HL-60 (cell line): ENCODE measurements around the gene GAB2.

Source experiments
- DNase-seq, 2 experiments: peaks; one replicate each; pipeline ENCODE4 v3.0.0-alpha.2; 2010 to 2020; ENCODE audit warnings: low read depth in 1 of 2, low spot score in 1 of 2
- H3K27ac ChIP-seq: fragments of 250-450 bp; sonication (Bioruptor Pico); replicated peaks from 2 replicates; pipeline ENCODE4 v1.5.1; 2020; ENCODE audit warnings: mild to moderate bottlenecking, moderate library complexity
- H3K27me3 ChIP-seq: fragments of 250-450 bp; sonication (Bioruptor Pico); 2 replicates; pipeline ENCODE4 v1.5.1; 2021; ENCODE audit warnings: mild to moderate bottlenecking, moderate library complexity; ENCODE audit not compliant: insufficient read depth, poor library complexity, severe bottlenecking
- H3K4me3 ChIP-seq: replicated peaks from 2 replicates; pipeline ENCODE4 v1.5.1; 2011; ENCODE audit warnings: mild to moderate bottlenecking, control low read depth, low read length; ENCODE audit not compliant: insufficient read depth
- CTCF ChIP-seq: IDR thresholded peaks from one replicate; pipeline ENCODE4 v1.5.1; 2011; ENCODE audit warnings: low read length, control low read depth, inconsistent platforms; ENCODE audit not compliant: insufficient read depth
- GABPA ChIP-seq: IDR thresholded peaks from 2 replicates; pipeline ENCODE4 v1.6.1; 2012; ENCODE audit warnings: low read depth
- POLR2AphosphoS5 ChIP-seq: IDR thresholded peaks from 2 replicates; pipeline ENCODE4 v1.6.1; 2012; ENCODE audit warnings: low read depth
- REST ChIP-seq: IDR thresholded peaks from 2 replicates; pipeline ENCODE4 v1.6.1; 2012; ENCODE audit warnings: low read depth; ENCODE audit not compliant: insufficient replicate concordance
- SPI1 ChIP-seq: IDR thresholded peaks from 2 replicates; pipeline ENCODE4 v1.6.1; 2012; ENCODE audit warnings: low read depth, mild to moderate bottlenecking, borderline replicate concordance

GAB2 gene

GRCh38 chr11:78231962-78232501 is 185.6 kb downstream of the GAB2 start:
- no peak overlapping the region for H3K27ac ChIP-seq
- DNase-seq = no peak
- TF ChIP-seq SPI1 (no peak), CTCF (no peak), GABPA (no peak), POLR2AphosphoS5 (no peak), REST (no peak)
- no peaks in the 10 kb centered on the region for H3K27me3 ChIP-seq
- H3K4me3 ChIP-seq = no peak overlapping the region

GRCh38 chr11:78230161-78230877 is 187.3 kb downstream of the GAB2 start:
- DNase-seq = no peak
- TF ChIP-seq SPI1 (no peak), REST (no peak), CTCF (no peak), GABPA (no peak), POLR2AphosphoS5 (no peak)
- Histone ChIP-seq H3K27me3 (no peaks in the 10 kb centered on the region), H3K27ac (no peak overlapping the region), H3K4me3 (no peak overlapping the region)

- no peak overlapping the region for H3K4me3 ChIP-seq
- no peaks in the 10 kb centered on the region for H3K27me3 ChIP-seq
- no peak for TF ChIP-seq POLR2AphosphoS5
- no peak for TF ChIP-seq SPI1
- TF ChIP-seq CTCF = no peak
- TF ChIP-seq REST = no peak
- no peak for TF ChIP-seq GABPA
- DNase-seq = no peak
- H3K27ac ChIP-seq = no peak overlapping the region
Observed at GRCh38 chr11:78229106-78229505, 188.5 kb downstream of the GAB2 start.
